HUDEP-2 (cell line): ENCODE results near the gene RNF151.

ENCODE experiments used
- DNase-seq, 76 experiments: peaks; one replicate each; lab custom pipeline; 2025; ENCODE audit not compliant: unreplicated experiment in 76 of 76; lab: John Stamatoyannopoulos, UW

Gene RNF151

DNA sequence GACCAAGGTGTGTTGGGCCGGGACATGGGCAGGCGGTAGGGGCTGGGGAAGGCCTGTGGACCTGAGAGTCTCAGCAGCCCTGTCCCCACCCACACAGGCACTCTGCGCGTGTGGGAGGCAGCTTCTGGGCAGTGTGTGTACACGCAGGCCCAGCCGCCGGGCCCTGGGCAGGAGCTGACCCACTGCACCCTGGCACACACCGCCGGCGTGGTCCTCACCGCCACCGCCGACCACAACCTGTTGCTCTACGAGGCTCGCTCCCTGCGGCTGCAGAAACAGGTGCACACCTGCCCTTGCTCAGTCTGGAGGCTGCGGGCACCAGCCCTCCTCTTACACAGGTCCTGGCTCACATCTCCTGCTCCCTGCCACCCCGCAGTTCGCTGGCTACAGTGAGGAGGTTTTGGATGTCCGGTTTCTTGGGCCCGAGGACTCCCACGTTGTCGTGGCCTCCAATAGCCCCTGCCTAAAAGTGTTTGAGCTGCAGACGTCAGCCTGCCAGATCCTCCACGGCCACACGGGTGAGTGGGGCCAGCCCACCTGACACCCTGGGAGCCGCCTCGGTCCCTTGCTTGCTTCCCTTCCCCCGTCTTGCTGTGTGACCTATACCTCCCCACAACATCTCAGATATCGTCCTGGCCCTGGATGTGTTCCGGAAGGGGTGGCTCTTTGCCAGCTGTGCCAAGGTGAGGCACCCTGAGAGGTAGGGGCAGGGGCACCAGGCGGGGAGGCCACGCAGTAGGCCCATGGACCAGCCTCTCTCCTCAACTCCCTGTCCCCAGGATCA, 9.0 kb downstream of the RNF151 start:
- DNase-seq: no peak

DNA sequence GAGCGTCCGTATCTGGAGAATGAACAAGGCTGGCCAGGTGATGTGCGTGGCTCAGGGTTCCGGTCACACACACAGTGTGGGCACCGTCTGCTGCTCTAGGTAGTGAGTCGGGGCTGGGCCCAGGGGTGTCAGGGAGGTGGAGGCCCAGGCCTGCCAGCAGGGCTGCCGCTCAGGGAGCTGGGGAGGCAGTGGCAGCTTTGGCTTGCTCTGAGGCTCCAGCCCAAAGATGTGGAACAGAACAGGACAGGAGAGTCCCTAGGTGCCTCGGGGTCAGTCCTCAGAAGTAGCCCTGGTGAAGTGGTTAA, 9.5 kb downstream of the RNF151 start:
- DNase-seq: no peak

DNA sequence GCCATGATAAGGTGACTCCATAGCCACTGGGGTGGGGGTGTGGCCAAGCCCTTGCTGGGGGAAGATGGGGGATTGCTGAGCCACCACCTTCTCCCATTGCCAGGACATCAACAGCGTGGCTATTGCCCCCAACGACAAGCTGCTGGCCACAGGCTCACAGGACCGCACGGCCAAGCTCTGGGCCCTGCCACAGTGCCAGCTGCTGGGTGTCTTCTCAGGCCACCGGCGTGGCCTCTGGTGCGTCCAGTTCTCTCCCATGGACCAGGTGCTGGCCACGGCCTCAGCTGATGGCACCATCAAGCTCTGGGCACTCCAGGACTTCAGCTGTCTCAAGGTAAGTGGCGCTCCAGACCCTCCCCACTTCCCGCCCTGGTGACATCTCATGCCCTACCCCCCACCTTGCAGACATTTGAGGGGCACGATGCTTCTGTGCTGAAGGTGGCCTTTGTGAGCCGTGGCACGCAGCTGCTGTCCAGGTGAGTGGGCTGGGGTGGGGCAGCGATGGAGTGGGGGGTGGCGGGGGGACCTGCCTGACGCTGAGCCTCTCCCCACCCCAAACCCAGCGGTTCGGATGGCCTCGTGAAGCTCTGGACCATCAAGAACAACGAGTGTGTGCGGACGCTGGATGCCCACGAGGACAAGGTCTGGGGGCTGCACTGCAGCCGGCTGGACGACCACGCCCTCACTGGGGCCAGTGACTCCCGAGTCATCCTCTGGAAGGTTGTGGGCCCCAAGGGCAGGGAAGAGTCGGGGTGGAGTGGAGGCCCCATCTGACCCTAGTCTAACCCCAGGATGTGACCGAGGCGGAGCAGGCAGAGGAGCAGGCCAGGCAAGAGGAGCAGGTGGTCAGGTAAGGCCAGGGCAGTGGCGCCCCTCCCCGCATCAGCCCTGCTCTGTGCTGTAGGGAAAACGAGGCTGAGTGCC, 10.6 kb downstream of the RNF151 start:
- no peak for DNase-seq

DNA sequence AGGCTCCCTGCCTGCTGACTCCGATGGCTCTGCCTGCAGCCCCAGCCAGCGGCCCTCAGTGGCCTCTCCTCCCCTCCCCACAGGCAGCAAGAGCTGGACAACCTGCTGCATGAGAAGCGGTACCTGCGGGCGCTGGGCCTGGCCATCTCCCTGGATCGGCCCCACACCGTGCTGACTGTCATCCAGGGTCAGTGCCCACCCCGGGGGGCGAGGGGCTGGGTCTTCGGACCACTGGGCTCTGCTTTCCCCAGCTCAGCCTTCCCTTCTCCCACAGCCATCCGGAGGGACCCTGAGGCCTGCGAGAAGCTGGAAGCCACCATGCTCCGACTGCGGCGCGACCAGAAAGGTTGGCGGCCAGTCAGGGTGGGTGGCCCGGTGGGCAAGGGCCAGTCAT, 11.2 kb downstream of the RNF151 start:
- DNase-seq: no peak

DNA sequence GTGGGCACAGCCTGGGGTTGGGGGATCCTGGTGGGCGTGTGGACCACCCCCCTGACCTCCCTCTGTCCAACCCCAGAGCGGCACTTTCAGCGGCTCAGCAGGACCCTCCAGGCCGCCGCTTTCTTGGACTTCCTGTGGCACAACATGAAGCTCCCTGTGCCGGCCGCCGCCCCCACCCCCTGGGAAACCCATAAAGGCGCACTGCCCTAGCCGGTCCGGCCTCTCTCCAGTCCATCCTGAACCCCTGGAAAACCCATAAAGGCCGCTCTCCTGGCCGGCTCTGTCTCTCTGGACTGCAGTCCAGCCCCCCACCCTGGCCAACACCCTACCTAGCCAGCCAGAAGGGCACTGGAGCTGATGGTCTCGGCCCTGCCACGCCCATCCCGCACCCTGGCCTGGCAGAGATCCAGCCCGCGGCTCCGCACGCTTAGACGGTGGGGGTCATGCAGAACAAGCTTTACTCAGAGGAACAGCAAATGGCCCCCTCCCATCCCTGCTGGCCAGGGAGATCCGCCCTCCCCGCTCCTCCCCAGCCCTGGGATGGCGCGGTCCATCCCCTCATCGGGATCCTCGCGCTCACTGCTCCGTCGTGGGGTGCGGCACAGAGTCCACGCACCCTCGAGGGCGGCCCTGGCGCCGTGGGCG, 11.9 kb downstream of the RNF151 start:
- no peak for DNase-seq

DNA sequence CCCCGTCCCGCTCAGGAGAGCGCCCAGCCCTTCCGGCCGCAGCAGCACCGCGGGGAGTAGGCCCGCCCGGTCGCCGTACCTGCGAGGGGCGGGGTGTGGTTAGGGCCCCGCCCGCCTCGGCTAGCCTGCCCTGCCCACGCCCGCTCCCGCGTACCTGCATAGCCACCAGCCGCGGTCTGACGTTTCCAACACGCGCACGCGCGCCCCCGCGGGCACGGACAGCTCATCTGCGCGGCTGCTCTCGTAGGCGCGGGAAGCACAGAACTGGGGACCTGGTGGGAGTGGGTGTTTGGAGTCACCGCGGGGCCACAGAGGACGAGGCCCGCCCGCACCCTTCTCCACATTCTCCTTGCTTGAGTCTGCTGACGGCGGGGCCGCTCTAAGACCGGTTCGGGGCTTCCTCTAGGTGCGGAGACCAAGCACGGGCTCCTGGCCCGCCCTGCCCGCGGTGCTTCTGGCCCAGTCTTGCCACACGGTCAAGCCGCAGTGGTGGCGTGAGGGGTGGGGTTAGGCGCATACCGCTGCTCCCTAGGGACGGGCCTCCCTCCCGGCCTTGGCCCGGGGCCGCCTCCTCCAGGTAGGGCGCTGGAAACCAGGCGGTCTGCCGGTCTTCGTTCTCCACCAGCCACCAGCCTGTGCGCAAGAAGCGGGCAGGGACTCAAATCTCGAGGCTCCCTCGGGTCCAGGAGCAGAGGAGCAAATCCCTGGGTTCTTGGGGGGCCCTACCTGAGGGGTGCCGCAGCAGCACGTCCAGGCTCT, 12.8 kb downstream of the RNF151 start:
- no peak for DNase-seq

DNA sequence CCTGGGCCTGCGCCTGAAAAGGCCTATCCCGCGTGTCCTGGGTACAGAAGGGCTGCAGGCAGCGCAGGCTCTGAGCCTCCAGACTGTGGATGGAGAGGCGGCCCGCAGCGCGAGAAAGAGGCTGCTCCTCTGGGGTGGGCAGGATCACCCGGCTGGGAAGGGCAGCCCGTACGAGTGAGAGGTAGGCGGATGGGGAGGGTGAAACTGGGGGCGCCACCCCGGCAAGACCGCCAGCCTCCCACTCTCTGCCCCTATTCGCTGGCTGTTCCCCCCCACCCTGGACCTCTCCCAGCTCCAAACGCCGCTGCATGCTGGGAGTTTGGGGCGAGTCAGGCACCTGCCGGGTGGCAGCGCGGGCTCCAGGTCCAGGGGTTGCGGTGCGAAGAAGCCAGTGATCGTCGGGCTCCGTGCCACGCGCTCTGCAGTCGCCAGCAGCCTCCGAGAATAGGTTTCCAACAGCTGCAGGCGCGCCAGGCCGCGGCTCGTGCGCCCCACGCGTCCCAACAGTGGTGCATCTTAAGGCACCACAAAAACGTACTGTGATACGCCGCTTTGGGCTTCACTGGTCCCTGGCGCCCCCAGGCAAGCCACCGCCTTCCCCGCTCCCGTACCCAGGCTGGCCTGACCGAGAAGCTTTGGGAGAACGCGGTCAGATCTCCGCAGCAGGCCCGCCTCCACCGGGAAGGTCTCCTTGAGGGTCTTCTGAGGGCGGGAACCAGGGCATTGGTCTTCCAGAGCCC, 13.5 kb downstream of the RNF151 start:
- DNase-seq: no peak

DNA sequence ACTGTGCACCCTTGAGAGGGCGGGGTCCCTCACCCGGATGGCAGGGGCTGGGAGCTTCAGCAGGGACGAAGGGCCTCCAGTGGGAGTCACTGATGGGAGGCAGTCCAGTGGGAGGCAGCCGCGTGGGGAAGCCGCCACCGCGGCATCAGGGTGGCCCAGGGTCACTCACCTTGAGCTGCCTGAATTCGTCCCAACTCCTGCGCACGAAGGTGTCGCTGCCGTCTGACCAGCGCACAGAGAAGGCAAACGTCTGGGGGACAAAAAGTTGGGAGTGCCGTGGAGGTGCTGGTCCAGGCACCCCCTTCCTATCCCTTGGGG, 14.1 kb downstream of the RNF151 start:
- no peak for DNase-seq

DNA sequence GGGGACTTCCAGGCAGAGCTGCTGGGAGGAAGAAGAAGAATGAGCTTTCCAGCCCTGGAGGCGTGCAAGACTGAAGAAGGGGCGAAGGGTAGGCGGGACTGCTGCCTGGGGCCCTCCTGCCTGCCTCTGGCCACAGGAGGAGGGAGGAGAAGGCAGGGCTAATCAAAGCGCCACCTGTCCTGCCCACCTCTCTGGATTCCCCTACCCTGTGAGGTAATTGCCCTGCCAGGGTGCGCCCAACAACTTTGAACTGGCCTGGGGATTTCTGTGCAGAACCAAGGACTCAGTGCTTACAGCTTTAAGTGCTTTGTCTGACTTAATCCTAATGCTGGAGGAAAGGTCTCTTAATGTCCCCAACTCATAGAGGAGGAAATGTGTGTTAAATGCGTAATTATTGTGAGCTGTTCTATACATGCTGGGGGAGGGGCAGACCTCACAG, 14.8 kb downstream of the RNF151 start, which contains the start of gene NOXO1:
TSS of gene NOXO1 (minus strand) at position 72 of the 439 bp plus-strand sequence. CDS start 290 bp downstream, outside the sequence.
- no peak for DNase-seq

DNA sequence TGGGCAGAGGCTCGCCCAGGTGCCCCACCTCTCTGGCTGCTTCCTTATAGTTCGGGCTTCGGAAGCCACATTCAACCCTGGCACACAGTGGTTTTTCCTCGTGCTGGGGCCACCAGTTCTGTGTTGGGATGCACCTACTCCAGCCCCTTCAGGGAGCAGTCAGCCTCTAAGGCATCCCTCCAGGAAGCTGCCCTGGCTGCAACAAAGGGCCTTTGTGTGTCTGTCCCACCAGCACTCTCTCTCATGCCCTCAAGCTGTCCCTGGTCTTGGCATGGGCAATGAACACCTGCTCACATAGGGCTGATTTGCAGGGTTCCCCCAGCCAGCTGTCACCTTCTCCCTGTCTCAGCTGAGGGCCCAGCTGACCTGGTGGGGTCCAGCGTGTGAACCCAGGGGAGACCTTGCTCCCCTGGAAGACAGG, 15.4 kb downstream of the RNF151 start:
- DNase-seq: no peak

DNA sequence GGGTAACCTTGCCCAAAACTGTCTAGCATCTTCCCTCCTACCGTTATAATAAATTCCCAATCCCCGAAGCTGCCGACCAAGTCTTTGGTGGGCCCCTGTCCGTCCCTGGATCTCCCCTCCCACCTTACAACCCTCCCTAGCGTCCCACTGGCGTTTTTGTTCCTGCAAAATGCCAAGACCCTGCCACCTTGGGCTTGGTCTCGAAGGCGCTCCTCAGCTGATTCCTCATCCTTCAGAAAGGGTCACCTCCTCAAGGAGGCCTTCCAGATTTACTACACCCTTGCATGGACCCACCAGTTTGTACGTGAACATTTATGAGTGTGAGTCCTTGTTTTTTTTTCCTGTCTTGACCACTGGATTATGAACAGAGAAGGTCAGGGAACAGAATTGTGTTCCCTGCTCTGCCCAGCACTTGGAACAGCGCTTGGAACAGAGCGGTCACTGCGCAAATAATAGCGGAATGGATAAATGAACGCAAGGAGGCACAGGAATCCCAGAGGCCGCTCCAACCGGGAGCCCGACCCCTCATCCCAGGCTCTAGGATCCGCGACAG, 16.4 kb downstream of the RNF151 start:
- no peak for DNase-seq

DNA sequence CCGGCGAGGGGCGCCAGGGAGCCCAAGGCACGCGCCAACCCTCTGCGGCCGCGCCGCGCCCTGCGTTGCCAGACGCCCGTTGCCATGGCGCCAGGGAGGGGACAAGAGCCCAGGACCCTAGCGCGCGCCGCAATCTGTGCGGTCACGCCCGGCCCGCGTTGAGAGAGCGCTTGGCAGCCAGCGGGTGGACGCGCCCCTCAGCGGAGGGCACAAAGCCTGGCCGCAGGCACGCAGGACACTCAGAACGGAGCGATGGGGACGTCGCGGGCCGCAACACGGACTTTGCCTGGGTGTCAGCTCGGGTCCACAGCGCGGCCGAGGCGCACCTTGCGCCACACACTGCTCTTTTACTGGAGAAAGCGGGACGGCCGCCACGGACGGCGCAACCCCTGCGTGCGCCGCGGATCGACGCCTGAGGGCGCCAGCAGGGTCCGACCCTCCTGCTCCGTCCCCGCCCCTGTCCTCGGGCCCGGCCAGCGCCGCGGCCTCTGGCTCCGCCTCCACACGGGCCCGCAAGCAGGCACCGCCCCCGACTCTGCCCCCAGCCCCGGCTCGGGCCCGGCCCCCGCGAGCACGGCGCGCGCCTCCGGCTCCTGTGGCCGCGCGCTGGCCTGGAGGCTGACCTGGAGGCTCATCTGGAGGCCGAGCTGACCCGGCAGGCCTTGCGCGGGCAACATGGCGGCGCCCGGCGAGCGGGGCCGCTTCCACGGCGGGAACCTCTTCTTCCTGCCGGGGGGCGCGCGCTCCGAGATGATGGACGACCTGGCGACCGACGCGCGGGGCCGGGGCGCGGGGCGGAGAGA, 17.1 kb downstream of the RNF151 start, which contains the start of gene GFER:
TSS of gene GFER (plus strand) at position 650 of the 803 bp plus-strand sequence. CDS start at position 676, 26 bp downstream.
- peak in 71 of 76 experiments; percentile 32 to 91 (median 75) for DNase-seq

DNA sequence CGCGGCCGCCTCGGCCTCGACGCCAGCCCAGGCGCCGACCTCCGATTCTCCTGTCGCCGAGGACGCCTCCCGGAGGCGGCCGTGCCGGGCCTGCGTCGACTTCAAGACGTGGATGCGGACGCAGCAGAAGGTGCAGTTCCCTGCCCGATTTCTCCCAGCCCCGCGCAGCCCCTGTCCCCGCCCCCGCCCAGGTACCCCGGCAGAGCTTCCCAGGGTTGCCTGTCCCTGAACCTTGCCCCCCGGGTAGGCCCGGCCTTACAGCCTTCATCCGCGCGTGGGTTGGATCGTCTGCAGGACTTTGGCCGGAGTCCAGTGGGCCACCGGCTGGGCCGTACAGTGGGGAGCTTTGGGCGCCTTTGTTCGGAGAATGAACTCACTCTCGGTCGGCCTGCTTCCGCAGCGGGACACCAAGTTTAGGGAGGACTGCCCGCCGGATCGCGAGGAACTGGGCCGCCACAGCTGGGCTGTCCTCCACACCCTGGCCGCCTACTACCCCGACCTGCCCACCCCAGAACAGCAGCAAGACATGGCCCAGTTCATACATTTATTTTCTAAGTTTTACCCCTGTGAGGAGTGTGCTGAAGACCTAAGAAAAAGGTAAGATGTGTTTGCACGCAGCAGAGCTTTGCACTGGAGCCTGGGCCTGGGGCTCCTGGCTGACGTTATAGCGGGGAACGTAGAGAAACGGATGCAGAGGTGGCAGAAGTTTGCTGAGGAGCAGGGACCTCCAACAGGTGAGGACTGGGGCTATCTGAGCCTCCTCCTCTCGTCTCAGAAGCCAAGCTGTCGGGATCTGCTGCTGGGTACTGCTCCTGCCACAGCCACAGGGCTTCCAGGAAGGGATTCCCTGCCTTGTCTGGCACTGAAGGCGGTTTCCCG, 17.9 kb downstream of the RNF151 start:
- DNase-seq: peak in 6 of 76 experiments; percentile 21 to 55 (median 51)

DNA sequence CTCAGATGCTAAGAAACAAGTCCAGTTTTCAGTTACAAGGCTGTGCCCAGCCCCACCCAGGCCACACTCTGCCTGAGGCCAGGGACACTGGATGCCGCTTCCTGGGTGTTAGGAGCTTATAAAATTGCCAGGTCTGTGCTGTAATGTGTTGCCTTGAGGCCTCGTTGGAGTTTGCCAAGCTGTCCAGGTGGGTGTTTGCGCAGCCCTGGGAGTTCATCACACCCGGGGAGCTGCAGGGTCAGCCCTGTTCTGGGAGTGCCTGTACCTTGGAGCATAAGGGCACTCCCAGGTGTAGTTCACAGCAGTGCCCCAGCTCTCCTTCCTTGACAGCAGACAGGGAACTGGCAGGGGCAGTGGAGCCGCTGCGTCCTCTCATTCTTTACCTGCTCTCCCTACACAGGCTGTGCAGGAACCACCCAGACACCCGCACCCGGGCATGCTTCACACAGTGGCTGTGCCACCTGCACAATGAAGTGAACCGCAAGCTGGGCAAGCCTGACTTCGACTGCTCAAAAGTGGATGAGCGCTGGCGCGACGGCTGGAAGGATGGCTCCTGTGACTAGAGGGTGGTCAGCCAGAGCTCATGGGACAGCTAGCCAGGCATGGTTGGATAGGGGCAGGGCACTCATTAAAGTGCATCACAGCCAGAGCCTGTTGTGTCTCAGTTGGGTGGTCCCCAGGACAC, 19.0 kb downstream of the RNF151 start:
- no peak for DNase-seq

DNA sequence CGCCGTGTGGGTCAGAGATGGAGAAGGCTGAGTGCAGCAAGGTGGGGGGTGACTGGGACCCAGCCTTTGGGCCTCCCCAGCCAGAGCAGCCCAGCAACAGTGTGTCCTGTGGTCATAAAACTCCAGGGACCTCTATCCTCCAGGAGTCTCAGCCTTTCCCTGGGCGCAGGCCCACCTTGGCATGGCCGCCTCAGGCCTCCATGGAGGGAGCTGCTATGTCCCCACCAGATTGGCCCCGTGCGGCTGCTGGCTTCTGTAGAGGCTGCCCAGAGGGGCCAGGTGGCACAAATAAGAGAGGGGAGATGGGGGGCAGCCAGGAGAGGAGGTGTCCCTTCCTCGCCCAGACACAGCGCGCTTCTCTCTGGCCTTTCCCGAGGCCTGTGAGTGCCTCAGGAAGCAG, 20.5 kb downstream of the RNF151 start:
- no peak for DNase-seq

DNA sequence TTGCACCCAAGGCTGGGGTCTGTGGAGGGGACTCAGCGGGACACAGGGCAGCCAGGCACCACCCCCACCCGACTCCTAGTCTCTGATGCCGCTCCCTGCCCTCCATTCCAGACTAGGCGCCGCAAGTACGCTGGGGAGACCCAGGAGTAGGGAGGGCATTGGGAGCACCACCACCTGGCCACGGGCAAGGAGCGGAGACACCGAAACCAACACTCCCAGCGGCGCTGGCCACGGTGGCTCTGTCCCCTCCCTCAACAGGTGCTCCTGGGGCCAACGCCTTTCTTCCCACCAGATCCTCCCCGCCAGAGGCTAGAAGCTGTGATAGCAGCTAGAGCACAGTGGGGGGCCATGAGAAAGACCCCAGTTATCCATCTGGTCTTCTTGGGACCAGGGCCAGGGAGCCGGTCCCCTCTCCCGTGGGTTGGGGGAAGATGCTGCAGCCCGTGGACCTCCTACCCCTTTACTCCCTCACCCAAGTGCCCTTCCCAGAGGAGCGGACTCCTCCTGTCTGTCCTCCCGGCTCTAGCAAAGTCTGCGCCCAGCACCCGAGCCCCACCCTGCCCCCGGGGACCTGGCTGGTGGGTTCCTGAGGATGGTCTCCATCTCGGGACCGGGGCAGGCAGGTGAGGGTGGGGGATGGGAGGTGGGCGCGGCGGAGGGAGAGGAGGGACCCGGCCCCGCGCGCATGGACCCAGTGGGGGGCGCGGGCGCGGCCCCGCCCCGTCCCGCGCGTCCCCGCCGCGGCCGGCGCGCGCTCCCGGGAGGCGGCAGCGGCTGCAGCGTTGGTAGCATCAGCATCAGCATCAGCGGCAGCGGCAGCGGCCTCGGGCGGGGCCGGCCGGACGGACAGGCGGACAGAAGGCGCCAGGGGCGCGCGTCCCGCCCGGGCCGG, 22.8 kb downstream of the RNF151 start, which contains the start of gene SYNGR3:
TSS of gene SYNGR3 (plus strand) at position 762 of the 892 bp plus-strand sequence. CDS start 133 bp downstream, outside the sequence.
- peak in 1 of 76 experiments; percentile 33 for DNase-seq
